ACC112 (cell line): ENCODE measurements around the gene BTBD9.

ENCODE experiments used
- H2AFZ ChIP-seq: fragments of 200-600 bp; sonication (generic); one replicate; pipeline ENCODE4 v1.6.0; 2017; ENCODE audit warnings: antibody characterized with exemption, low read length; ENCODE audit not compliant: unreplicated experiment
- H3K27ac ChIP-seq: fragments of 200-600 bp; sonication (generic); 2 replicates; pipeline ENCODE4 v1.5.1; 2014; ENCODE audit warnings: low read depth, mild to moderate bottlenecking, antibody characterized with exemption, low read length, moderate library complexity
- H3K27me3 ChIP-seq: fragments of 200-600 bp; sonication (generic); 2 replicates; pipeline ENCODE4 v1.6.1; 2014; ENCODE audit warnings: mild to moderate bottlenecking, antibody characterized with exemption, low read length, moderate library complexity, mixed read lengths; ENCODE audit not compliant: insufficient read depth
- H3K36me3 ChIP-seq: fragments of 200-600 bp; sonication (generic); 2 replicates; pipeline ENCODE4 v1.6.1; 2016; ENCODE audit warnings: mild to moderate bottlenecking, antibody characterized with exemption, low read length, moderate library complexity, mixed read lengths; ENCODE audit not compliant: insufficient read depth
- H3K4me1 ChIP-seq: fragments of 200-600 bp; sonication (generic); one replicate; pipeline ENCODE4 v1.6.1; 2016; ENCODE audit warnings: low read length, mixed read lengths; ENCODE audit not compliant: insufficient read depth, unreplicated experiment, control insufficient read depth
- H3K4me3 ChIP-seq: fragments of 200-600 bp; sonication (generic); 2 replicates; pipeline ENCODE4 v1.5.1; 2014; ENCODE audit warnings: mild to moderate bottlenecking, low read depth, low read length
- H3K79me2 ChIP-seq: fragments of 200-600 bp; sonication (generic); one replicate; pipeline ENCODE4 v1.6.0; 2016; ENCODE audit warnings: low read length; ENCODE audit not compliant: control insufficient read depth, unreplicated experiment, insufficient read depth

BTBD9 gene

DNA sequence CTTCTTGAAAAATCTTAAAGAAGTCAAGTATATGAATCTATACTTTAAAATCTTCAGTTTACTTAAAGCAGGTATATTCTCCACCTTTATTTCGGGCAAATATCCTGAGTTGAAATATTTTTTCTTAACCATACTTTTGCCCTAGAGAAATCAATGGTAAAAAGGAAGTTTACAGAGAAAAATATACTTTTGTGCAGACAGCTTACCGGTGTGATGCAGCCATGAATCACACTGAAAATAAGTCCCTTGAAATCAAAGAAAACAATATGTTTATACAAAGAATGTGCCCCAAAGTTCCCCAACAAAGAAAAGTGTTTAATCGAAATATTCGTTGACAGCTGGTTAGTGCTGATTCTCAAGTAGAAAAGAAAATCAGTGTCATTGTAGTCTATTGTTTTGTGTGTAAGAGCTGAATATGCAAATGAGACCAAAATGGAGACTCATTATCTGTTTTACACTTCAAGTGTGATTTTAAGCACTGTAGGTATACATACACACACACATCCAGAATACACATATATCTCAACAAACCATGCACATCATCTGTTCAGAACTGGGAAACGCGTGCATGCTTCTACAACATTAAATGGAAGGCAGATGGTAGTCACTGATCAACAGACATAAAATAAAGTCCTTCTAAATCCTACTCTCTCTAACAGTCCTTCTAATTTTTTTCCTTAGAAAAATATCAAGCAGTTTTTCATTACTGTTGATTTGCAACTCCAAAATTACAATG lies 73.3 kb downstream of the BTBD9 start:
- no peak overlapping the region for H2AFZ ChIP-seq
- H3K27me3 ChIP-seq, result no peaks in the 10 kb centered on the region
- H3K4me1 ChIP-seq, result peaks cover 20% of the 10 kb centered on the region
- H3K36me3 ChIP-seq, result no peaks in the 10 kb centered on the region
- H3K4me3 ChIP-seq, result no peak overlapping the region
- H3K79me2 ChIP-seq, result no peaks in the 10 kb centered on the region
- H3K27ac ChIP-seq, result no peak overlapping the region

- H3K79me2 ChIP-seq, result no peaks in the 10 kb centered on the region
- H3K4me3 ChIP-seq, result no peak overlapping the region
- H3K4me1 ChIP-seq, result peaks cover 20% of the 10 kb centered on the region
- H3K27ac ChIP-seq, result no peak overlapping the region
- H3K27me3 ChIP-seq, result no peaks in the 10 kb centered on the region
- H2AFZ ChIP-seq, result no peak overlapping the region
- H3K36me3 ChIP-seq, result no peaks in the 10 kb centered on the region
Measured at GRCh38 chr6:38564301-38564700, 75.4 kb downstream of the BTBD9 start.

DNA sequence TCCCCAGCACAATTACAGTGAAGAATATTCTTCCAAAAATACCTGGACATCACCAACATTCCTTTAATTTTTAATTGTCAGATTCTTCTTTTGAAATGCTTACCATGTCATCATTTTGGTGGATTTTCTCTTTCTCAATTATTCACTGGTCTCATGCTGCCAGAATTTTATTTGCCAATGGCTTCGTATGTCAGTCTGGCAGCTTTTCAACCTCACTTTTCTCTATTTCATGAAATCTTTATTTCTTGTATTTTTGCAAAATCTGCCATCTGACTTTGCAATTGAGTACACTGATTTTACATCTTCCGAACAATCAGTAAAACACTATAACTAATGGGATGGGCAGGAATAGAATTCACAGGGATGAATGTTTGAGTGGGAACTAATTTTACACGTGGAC lies 84.1 kb downstream of the BTBD9 start:
- Histone ChIP-seq H3K36me3 (no peaks in the 10 kb centered on the region), H3K27me3 (no peaks in the 10 kb centered on the region), H3K79me2 (no peaks in the 10 kb centered on the region), H3K4me1 (peaks cover 14% of the 10 kb centered on the region), H2AFZ (no peak overlapping the region), H3K4me3 (no peak overlapping the region), H3K27ac (no peak overlapping the region)

GRCh38 chr6:38554700-38555413 lies 84.9 kb downstream of the BTBD9 start:
- no peaks in the 10 kb centered on the region for H3K36me3 ChIP-seq
- no peaks in the 10 kb centered on the region for H3K79me2 ChIP-seq
- H3K4me3 ChIP-seq, result no peak overlapping the region
- peaks cover 14% of the 10 kb centered on the region for H3K4me1 ChIP-seq
- H2AFZ ChIP-seq, result no peak overlapping the region
- no peaks in the 10 kb centered on the region for H3K27me3 ChIP-seq
- 0 out of 2 replicates have a peak overlapping the region, but pooled peaks have one; percentile 3 for H3K27ac ChIP-seq

DNA sequence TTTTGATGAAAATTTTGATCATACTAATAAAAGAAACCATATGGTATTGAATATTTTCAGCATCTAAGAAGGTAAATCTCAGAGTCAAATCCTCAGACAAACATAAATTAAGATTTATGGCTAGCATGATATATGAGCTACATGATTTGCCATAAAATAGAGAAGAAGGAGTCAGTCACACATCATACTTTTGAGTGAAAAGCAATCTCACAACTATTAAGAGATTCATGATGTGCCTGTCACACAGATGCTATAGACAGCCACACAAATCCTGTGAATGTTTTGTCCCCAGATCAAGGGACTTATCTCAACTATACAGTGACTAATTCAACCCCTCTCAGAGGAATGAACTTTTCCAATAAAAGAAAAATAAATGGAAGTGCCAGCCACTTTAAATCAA lies 85.7 kb downstream of the BTBD9 start:
- Histone ChIP-seq H3K4me3 (no peak overlapping the region), H3K27me3 (no peaks in the 10 kb centered on the region), H3K27ac (no peak overlapping the region), H3K79me2 (no peaks in the 10 kb centered on the region), H3K36me3 (no peaks in the 10 kb centered on the region), H3K4me1 (peaks cover 14% of the 10 kb centered on the region), H2AFZ (no peak overlapping the region)

- H3K27me3 ChIP-seq, result no peaks in the 10 kb centered on the region
- no peak overlapping the region for H2AFZ ChIP-seq
- H3K36me3 ChIP-seq, result no peaks in the 10 kb centered on the region
- no peaks in the 10 kb centered on the region for H3K79me2 ChIP-seq
- H3K4me1 ChIP-seq, result peaks cover 14% of the 10 kb centered on the region
- no peak overlapping the region for H3K4me3 ChIP-seq
- no peak overlapping the region for H3K27ac ChIP-seq
Measured at GRCh38 chr6:38552121-38552520, 87.6 kb downstream of the BTBD9 start.

DNA sequence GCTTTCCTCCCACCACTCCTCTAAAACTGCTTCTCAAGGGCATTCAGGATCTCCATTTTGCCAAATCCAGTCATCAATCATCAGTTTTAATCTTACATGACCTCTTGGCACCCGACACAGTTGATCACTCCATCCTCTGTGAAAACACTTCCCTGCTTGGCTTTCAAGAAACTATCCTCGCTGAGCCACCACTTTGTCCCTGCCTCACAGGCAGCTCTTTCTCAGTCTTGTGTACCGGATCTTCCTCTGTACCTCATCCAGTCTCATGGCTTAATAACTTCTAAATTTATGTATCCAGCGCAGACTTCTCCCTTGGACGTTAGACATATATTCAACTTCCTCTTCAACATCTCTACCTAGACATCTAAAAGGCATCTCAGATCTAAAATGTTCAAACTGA lies 89.9 kb downstream of the BTBD9 start:
- H3K27ac ChIP-seq, result no peak overlapping the region
- no peaks in the 10 kb centered on the region for H3K79me2 ChIP-seq
- no peak overlapping the region for H2AFZ ChIP-seq
- no peaks in the 10 kb centered on the region for H3K36me3 ChIP-seq
- no peak overlapping the region for H3K4me3 ChIP-seq
- no peaks in the 10 kb centered on the region for H3K27me3 ChIP-seq
- H3K4me1 ChIP-seq, result peaks cover 7% of the 10 kb centered on the region

DNA sequence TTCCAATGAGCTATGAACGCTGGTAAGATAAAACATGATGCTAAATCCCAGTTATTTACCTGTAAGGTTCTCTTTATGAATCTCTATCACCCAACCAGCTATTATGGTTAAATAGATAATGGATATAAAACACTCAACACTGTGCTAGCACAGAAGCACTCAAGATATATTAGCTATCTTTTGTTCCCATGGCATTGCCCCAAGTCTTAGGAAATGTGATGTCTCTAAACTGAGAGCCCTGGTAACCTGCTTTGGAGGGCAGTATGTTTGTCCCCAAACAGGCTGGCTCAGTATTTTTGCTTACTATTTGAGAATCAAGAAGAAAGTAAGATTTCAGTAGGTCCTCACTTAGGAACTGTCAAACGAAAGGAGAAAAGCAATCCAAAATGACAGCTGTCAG lies 90.5 kb downstream of the BTBD9 start:
- Histone ChIP-seq H3K4me1 (peaks cover 1% of the 10 kb centered on the region), H2AFZ (no peak overlapping the region), H3K36me3 (no peaks in the 10 kb centered on the region), H3K27me3 (no peaks in the 10 kb centered on the region), H3K79me2 (no peaks in the 10 kb centered on the region), H3K4me3 (no peak overlapping the region), H3K27ac (no peak overlapping the region)

DNA sequence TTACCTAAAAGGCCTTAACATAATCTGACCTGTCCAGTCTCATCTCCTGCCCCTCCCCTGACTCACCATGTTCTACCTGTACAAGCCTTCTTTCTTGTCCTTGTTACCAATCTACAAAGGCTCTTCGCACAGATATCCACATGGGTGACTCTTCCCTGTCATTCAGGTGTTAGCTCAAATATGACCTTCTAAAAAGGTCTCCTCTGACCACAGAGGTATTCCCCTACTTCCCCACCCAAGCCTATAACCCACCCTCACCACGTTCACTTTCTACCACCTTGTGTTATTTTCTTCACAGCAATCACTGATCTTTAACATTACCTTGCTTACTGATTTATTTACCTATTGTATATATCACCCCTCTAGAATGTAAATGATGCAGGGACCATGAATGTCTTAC lies 96.7 kb downstream of the BTBD9 start:
- no peaks in the 10 kb centered on the region for H3K27me3 ChIP-seq

DNA sequence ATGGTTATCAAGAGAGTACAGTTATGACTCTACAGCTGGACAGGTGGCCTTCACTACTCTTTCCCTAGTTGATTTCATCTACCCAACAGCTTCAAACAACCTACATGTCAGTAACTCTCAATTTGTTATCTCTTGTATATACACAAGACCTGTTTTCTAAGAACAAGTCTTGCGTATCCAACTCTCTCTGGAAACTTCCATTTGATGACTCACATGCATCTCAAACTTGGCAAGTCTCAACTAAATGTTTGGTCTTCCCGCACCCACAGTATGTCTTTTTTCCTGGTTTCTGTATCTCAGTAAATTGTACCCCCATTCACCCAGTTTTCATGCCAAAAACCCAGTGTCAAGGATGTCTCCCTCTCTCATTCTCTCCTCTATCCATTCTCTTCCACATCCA lies 97.7 kb downstream of the BTBD9 start:
- H3K4me1 ChIP-seq, result no peaks in the 10 kb centered on the region
- H2AFZ ChIP-seq, result no peak overlapping the region
- H3K27me3 ChIP-seq, result no peaks in the 10 kb centered on the region
- no peak overlapping the region for H3K4me3 ChIP-seq
- H3K79me2 ChIP-seq, result no peaks in the 10 kb centered on the region
- no peaks in the 10 kb centered on the region for H3K36me3 ChIP-seq
- no peak overlapping the region for H3K27ac ChIP-seq

More for the DNA sequence above, 96.7 kb downstream of the BTBD9 start:
- Histone ChIP-seq H3K4me3 (no peak overlapping the region), H3K4me1 (no peaks in the 10 kb centered on the region), H3K36me3 (no peaks in the 10 kb centered on the region), H2AFZ (no peak overlapping the region), H3K27ac (no peak overlapping the region), H3K79me2 (no peaks in the 10 kb centered on the region)

GRCh38 chr6:38533064-38533463 lies 106.7 kb downstream of the BTBD9 start:
- Histone ChIP-seq H2AFZ (no peak overlapping the region), H3K4me1 (no peaks in the 10 kb centered on the region), H3K79me2 (no peaks in the 10 kb centered on the region), H3K4me3 (no peak overlapping the region), H3K36me3 (no peaks in the 10 kb centered on the region), H3K27me3 (no peaks in the 10 kb centered on the region), H3K27ac (no peak overlapping the region)
